Stimulated activated CD8-positive, alpha-beta memory T cell treated with anti-CD3 and anti-CD28 coated beads, Interleukin-7, amount 100 ng/mL, for 4 hours (primary cell): ENCODE results near the gene EBNA1BP2.
A peak's percentile ranks its signal among the peaks of the same experiment; 100 is the strongest.
"Not testable (repeated sequence)": the region's sequence is repeated elsewhere in the genome, so short reads cannot be mapped to it uniquely, and the experiment has no call there.

Source experiments
- DNase-seq, 2 donors: peaks; one replicate each; pipeline ENCODE4 v3.0.0-alpha.2; 2020; ENCODE audit warnings: low read depth in 2 of 2

Gene EBNA1BP2

GRCh38 chr1:43172527-43172972 lies 460 bp upstream of the EBNA1BP2 start:
- DNase-seq: peak; percentile 77 to 78

DNA sequence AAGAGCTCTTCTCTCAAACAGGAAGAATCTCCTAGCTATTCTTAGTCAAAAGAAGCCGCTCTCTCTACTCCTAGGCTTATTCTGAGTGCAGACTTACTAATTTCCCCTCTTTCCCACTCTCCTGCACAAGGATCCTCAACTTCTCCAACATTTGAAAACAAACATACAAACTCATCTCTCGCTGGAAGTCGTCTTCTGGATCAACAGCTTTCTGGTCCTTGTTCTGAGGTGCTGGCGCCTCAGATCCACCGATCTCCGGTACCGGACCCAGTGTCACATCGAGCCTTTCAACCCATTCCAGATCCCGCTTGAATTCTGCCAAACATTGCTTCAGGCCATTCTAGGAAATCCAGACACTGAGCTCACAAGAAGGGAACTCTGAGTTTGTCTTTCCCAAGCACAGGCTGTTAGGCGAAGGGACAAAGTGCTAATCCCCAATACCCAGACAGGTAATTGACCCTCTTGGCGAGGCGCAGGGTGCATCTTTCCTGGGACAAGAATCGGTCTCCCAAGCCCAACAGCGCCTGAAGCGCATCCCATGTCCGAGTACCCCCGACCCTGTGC lies 696 bp downstream of the EBNA1BP2 start:
- DNase-seq: no peak

DNA sequence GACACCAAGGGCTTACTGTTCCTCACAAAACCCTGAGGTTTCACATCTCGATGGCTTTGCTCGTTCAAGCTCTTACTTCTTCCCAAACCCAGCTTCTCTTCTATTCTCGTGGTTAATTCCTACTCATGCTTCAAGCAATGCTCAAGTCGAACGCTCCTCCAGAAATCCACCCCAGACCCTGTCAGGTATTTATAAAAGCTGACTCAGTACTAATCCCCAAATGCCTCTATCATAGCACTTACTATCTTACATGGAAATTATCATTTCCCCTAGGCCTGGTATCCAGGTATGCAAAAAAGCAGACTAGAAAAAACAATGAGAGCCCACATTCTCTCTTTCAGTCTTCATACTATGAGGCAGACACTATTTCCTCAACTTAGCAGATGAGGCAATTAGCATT lies 6.3 kb downstream of the EBNA1BP2 start:
- no peak for DNase-seq

GRCh38 chr1:43165162-43165561 lies 6.9 kb downstream of the EBNA1BP2 start:
- no peak for DNase-seq

DNA sequence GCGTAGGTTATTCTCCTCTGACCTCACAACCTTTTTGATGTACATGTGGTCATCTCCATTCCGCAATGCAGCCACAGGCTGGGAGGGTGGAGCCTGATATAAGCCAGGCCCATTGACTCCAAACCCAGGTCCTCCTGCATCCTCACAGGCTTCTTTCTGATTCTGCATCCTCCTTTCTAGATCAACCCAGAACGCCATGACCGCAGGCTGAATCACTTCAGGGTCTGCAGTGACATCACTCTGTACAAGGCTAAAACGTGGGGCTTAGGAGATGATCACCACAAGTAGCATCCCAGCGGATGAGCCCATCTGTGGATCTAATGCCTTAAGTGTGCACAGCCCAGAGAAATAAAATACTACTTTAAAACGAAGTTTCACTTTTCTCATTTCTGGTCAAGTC lies 16.1 kb downstream of the EBNA1BP2 start:
- DNase-seq: no peak

GRCh38 chr1:43153443-43153842 lies 18.6 kb downstream of the EBNA1BP2 start:
- no peak for DNase-seq

DNA sequence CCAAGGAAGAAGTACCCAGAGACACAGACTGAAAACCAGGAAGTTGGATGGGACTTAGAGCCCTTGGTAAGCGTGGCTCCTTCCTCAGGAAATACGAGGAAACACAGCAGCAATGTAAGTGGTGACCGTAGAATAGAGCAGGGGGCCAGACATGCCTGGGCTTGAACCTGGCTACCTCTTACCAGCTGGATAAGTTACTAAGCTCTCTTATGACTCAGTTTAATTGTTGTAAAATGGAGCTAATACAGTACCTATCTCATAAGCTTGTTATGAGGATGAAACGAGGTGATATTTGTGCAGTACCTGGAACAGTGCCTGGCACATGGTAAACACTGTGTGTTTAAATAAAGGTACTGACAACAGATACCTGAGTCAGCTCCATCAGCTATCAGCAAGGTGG lies 19.2 kb downstream of the EBNA1BP2 start:
- no peak for DNase-seq

GRCh38 chr1:43149889-43150288 lies 22.2 kb downstream of the EBNA1BP2 start:
- DNase-seq: no peak

GRCh38 chr1:43147625-43148327 lies 24.3 kb downstream of the EBNA1BP2 start:
- DNase-seq: no peak

- DNase-seq: no peak
Measured at GRCh38 chr1:43144237-43144636, 27.9 kb downstream of the EBNA1BP2 start.

GRCh38 chr1:43143441-43143888 lies 28.6 kb downstream of the EBNA1BP2 start:
- DNase-seq: no peak

GRCh38 chr1:43140583-43140982 lies 31.5 kb downstream of the EBNA1BP2 start:
- DNase-seq: no peak

- no peak for DNase-seq
Measured at GRCh38 chr1:43140010-43140409, 32.1 kb downstream of the EBNA1BP2 start.

GRCh38 chr1:43139295-43139694 lies 32.8 kb downstream of the EBNA1BP2 start:
- DNase-seq: not testable (repeated sequence)

DNA sequence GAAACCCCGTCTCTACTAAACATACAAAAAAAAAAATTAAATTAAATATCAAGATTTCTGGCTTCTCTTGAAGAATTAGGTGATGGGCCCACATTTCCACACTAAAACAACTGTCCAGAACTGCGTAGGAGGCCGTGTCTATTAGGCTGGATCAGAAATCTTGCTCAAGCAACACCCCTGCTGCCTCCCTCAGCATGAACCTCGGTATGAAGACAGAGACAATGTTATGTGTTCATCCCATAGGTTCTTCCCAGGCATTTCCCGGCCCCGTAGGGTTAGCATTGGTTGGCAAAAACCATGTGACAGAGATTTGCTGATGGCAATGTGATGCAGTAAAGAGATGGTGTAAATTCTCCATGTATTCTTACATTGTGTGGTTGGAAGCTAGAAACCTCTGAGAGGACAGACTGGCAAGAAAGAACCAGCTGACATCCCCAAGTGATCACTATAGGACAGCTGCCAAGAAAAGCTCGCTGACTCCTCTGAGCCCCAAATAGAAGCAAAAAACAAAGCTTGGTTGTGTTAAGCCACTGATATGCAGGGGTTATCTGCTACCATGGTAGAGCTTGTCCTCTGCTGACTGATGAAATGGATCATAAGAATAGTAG lies 34.5 kb downstream of the EBNA1BP2 start:
- no peak for DNase-seq

DNA sequence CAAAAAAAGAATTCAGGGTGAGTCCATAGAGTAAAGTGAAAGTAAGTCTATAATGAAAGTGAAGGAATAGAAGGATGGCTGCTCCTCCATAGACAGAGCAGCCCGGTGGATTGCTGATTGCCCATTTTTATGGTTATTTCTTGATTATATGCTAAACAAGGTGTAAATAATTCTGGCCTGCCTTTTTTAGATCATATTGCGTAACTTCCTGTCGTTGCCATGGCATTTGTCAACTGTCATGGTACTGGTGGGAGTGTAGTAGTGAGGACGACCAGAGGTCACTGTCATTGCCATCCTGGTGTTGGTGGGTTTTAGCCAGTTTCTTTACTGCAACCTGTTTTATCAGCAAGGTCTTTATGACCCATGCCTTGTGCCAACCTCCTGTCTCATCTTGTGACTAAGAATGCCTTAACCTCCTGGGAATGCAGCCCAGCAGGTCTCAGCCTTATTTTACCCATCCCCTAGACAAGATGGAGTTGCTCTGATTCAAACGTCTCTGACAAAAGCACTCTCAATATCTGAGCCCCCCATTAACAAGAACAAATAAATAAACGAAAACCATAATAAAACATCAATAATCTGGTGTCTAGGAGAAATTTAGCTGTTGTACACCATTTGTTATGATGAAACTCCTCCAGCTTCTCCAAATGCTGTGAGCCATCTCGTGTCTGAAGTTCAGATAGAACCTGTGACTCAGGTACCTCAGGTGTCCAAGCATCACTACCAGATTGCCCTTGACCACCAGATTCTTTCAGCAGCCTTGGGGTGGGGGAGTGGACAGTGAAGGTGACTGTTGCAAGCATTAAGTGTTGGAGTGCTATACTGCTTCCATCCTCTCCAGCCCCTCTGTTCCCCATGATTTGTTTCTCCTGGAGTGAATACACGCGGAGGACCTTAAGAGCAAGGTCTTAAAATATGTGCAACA lies 36.0 kb downstream of the EBNA1BP2 start:
- no peak for DNase-seq

- no peak for DNase-seq
Measured at GRCh38 chr1:43134640-43135039, 37.5 kb downstream of the EBNA1BP2 start.

DNA sequence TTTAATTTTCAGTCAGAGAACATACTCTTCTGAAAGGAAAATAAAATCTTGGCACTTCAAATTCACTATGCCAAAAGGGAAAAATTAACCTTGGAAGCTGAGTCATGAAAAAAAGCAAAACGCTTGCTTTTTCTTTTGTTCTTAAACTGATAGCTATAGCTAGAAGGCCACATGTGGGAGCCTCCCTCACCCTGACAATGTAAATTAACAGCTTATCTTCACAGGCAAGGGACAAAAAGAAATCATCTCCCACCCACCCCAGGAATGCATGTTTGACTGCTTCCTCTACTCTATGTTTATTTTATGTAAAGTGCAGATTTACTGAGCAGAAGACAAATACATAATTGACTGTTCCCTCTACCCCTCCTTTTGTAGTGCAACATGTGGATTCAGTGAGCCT lies 38.0 kb downstream of the EBNA1BP2 start:
- DNase-seq: no peak

GRCh38 chr1:43129426-43129825 lies 42.7 kb downstream of the EBNA1BP2 start:
- no peak for DNase-seq

GRCh38 chr1:43128816-43129215 lies 43.3 kb downstream of the EBNA1BP2 start:
- DNase-seq: no peak

DNA sequence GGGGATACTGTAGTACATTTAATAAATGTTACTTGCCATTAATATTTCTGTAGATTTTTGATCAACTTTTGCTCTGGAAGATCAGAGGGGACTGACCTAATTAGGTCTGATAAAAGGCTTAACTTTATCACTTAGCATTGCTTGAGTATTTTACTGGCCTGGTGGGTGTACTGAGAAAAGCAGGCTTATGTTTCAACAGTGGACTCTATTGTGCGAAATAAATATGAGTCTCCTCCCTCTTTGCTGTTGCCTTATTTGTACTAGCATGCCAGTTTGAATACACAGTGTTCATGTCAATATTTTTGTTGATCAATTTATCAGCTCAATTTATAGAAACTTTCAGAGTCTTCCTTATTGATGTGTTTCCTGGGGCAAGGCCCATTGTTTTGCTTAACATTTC lies 49.1 kb downstream of the EBNA1BP2 start:
- no peak for DNase-seq

GRCh38 chr1:43121256-43121900 lies 50.7 kb downstream of the EBNA1BP2 start:
- no peak for DNase-seq
